ENCODE measurements around the gene DCAF11.
A peak's percentile ranks its signal among the peaks of the same experiment; 100 is the strongest.

Gene DCAF11

DNA sequence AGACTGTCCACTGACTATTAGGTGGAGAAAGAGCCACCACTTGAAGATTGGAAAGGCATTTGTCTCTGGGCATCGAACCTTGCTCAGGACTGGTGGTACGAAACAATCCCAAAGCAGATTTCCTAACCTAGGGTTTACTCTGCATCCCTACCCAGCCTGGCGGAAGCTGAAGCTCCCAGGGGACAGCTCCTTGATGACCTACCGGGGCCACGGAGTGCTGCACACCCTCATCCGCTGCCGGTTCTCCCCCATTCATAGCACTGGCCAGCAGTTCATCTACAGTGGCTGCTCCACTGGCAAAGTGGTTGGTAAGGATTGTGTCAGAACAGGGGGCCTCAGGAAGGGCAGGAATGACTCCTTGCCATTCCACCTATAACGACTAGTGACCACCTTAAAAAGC, 6.6 kb downstream of the DCAF11 start:
- no peak for DNase-seq (ENCODE audit: low read depth in 2 of 2)

GRCh38 chr14:24122416-24122815, 7.8 kb downstream of the DCAF11 start:
- DNase-seq (ENCODE audit: low read depth in 2 of 2), result no peak

- no peak for DNase-seq (ENCODE audit: low read depth in 2 of 2)
Observed at GRCh38 chr14:24122898-24123297, 8.3 kb downstream of the DCAF11 start.

GRCh38 chr14:24123424-24124417, 9.1 kb downstream of the DCAF11 start:
- no peak for DNase-seq (ENCODE audit: low read depth in 2 of 2)

DNA sequence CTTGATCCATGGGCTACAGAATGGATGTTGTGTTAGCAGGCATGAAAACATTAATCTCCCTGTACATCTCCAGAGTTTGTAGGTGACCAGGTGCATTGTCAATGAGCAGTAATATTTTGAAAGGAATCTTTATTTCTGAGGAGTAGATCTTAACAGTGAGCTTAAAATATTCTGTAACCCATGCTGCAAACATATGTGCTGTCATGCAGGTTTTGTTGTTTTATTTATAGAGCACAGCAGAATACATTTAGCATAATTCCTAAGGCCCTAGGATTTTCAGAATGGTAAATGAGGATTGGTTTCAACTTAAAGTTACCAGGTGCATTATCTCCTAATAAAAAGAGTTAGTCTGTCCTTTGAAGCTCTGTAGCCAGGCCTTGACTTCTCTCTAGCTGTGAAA, 12.4 kb downstream of the DCAF11 start:
- no peak for DNase-seq (ENCODE audit: low read depth in 2 of 2)

DNA sequence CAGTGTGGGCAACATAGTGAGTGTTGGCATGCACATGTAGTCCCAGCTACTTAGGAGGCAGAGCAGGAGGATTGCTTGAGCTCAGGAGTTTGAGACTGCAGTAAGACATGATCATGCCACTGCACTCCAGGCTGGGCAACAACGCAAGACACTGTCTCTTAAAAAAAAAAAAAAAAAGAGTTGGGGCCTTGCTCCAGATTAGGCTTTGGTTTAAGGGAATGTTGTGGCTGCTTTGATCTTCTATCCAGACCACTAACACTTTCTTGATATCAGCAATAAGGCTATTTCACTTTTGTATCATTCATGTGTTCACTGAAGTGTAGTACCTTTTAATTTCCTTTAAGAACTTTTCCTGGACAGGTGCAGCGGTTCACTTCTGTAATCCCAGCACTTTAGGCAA, 13.1 kb downstream of the DCAF11 start:
- DNase-seq (ENCODE audit: low read depth in 2 of 2), result no peak

GRCh38 chr14:24129410-24129998, 14.9 kb downstream of the DCAF11 start:
- no peak for DNase-seq (ENCODE audit: low read depth in 2 of 2)

DNA sequence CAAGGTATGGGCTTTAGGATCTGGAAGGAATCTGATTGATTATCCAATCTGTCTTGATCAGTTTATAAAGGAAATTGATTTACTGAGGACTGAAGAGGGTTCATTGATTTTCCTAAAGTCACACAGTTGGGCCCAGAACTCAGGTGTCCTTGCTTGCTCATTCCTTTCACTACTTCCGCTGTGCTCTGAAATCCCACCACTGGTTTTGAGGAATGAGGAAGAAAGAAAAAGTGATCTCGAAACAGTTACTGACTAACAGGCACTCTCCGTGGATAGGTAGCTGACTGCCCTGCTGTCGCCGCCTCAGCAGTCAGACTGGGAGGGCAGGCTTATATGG, 15.8 kb downstream of the DCAF11 start, which contains the start of gene FITM1:
FITM1 (plus strand) TSS at position 280 of the 337 bp plus-strand sequence. CDS start 905 bp downstream, outside the sequence.
- no peak for DNase-seq (ENCODE audit: low read depth in 2 of 2)

DNA sequence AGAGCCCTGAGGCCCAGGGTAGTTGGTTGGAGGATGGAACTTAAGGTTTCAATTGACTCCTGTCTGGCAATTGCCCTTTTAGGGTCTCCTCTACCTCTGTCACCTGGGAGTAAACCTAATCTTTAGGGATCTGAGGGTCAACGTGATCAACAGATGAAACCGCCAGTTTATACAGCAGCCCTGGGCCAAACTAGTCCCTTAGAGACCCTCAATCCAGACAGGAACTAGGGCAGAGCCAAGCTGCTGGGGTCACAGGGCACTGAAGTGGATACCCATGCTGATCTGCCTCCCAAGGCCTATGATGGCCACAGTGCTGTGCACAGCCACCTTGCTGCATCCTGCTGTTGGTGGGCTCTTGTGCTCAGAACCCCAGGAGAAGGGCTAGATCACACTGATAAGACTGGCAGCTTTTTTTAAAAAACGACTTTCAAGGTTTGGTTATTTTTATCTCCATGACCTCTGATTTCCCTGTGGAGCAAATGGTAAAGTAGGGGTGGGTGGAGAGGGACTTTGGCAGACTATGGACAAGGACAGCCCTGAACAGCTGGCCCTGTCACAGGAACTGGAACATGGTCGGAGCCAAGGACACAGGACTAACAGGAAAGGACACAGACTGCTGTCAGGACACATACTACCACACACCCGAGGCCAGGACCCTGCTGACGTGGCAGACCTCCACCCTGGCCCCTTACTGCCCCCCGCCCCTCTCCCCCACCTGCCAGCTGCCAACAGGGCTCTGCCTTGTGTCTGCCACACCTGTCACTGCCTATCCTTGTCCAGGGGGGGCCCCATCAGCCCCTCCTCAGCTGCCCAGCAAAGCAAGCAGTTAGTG, 16.4 kb downstream of the DCAF11 start:
- no peak for DNase-seq (ENCODE audit: low read depth in 2 of 2)

DNA sequence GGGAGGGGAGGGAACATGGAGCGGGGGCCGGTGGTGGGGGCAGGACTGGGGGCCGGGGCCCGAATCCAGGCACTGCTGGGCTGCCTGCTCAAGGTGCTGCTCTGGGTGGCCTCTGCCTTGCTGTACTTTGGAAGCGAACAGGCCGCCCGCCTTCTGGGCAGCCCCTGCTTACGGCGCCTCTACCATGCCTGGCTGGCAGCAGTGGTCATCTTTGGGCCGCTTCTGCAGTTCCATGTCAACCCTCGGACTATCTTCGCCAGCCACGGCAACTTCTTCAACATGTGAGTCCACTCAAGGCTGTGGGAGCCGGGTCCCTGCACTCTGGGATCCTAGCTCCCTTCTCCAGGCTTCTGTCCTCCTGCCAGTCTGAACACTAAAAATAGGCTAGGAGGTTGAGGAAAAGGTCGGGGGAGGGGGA, 17.0 kb downstream of the DCAF11 start:
- no peak for DNase-seq (ENCODE audit: low read depth in 2 of 2)

GRCh38 chr14:24132061-24132685, 17.6 kb downstream of the DCAF11 start:
- no peak for DNase-seq (ENCODE audit: low read depth in 2 of 2)

- DNase-seq (ENCODE audit: low read depth in 2 of 2), result no peak
Observed at GRCh38 chr14:24132976-24133375, 18.4 kb downstream of the DCAF11 start.

DNA sequence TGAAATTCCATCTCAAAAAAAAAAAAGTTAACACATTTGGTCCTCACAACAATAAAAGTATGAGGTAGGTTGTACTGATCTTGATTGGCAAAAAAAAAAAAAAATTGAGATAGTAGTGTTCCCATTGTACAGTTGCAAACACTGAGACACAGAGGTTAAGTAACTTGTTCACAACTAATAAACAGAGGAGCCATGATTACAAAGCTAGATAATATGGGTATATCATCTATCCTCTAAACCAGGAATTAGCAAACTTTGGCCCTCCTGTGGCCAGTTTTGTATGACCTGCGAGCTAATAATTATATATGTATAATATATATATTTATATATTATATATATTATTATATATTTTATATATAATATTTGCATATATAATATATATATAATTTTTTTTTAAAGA, 19.2 kb downstream of the DCAF11 start:
- no peak for DNase-seq (ENCODE audit: low read depth in 2 of 2)

DNA sequence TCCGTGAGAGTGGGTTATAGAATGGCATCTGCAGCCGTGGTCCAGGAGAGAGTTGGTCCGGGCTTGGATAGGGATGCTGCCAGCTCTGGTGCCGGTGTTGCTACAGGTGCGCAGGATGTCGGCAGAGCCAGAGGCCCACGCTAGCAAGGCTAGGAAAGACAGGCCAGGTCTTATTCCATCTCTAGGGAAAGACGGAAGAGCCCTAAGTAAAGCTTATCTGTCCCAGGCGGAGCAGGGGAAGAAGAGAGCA, 20.9 kb downstream of the DCAF11 start:
- DNase-seq (ENCODE audit: low read depth in 2 of 2), result no peak

- DNase-seq (ENCODE audit: low read depth in 2 of 2), result peak; percentile 90 to 91
Observed at GRCh38 chr14:24135834-24136683, 21.5 kb downstream of the DCAF11 start, which contains the start of gene PSME1. Gene PSME1 (plus strand): TSS chr14:24136194. CDS start chr14:24136263, 69 bp downstream.

DNA sequence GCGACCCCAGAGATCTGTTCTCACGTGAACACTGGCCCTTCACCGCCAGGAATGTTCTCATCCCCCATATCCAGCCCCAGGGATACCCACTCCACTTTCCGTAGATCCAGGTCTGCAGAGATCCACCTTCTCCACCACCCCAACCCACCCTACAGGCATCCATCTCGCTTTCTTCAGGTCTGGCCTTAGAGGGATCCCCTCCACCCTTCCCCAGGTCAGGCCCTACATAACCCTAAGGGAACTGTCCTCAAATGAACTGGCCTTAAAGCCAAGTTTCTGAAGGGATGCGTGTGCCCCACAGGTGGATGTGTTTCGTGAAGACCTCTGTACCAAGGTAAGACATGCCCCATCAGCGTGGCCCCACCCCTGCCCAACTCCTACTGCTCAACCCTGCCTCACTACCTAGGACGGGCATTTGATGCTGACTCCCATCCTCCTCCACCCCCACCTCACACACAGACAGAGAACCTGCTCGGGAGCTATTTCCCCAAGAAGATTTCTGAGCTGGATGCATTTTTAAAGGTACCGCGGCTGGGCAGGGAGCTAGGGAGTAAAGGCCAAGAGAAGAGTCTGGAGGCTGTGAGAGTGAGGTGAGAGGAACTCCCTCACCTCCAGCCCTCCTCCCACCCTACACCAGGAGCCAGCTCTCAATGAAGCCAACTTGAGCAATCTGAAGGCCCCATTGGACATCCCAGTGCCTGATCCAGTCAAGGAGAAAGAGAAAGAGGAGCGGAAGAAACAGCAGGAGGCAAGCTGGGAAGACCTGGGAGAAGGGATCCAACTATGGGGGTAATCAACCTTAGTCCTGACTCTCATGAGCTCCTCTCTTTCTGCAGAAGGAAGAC, 22.3 kb downstream of the DCAF11 start:
- DNase-seq (ENCODE audit: low read depth in 2 of 2), result no peak

DNA sequence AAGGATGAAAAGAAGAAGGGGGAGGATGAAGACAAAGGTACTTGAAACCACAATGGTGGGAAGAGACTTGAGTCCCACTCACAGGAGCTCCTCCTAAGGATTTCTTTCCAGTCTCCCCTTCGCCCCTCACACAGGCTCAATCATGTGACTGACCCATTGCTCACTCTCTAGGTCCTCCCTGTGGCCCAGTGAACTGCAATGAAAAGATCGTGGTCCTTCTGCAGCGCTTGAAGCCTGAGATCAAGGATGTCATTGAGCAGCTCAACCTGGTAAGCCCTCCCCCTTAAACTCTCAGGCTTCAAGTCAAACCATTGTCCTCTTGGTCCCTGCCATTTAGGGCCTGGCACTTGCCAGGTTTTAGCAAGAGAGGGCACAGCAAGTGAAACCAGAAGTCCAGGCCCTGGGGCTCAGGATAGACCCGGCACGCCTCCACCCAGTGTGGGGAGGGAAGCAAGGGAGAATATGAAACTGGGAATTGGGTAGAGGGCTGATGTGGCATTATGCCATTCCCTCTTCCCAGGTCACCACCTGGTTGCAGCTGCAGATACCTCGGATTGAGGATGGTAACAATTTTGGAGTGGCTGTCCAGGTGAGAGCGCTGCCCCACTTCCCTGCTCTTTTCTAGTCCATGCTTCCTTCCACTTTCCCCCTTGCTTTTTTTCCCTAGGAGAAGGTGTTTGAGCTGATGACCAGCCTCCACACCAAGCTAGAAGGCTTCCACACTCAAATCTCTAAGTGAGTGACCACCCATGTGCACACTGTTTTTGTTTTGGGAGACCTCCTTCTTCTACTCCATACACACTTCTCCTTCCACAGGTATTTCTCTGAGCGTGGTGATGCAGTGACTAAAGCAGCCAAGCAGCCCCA, 23.2 kb downstream of the DCAF11 start:
- DNase-seq (ENCODE audit: low read depth in 2 of 2), result no peak

- no peak for DNase-seq (ENCODE audit: low read depth in 2 of 2)
Observed at GRCh38 chr14:24138396-24139271, 24.1 kb downstream of the DCAF11 start.

Data from stimulated activated CD4-positive, alpha-beta T cell treated with anti-CD3 and anti-CD28 coated beads, Interleukin-12 subunit alpha, Interleukin-12 subunit beta, amount 100 ng/mL, for 24 hours (primary cell).